ENCODE measurements around the gene NARS2. TPM values are rescaled to one million over a fixed set of nuclear protein-coding genes. Genes with fewer than 3 reads are reported as not detected.

NARS2 gene
- total RNA-seq (2021): 40.2 and 46.7 TPM in 2 replicates
- Bru-seq, nascent RNA: percentile 88 among the genes with signal in this experiment
- BruChase-seq, experiment 1, labeled RNA remaining after a 2-hour chase: percentile 80 among the genes with signal in this experiment
- percentile 78 among the genes with signal in this experiment for BruChase-seq, experiment 2, labeled RNA remaining after a 6-hour chase
- long read RNA-seq, transcript NARS2-201 (14 exons, 2,519 nt): major isoform, 91 of 174 reads
- long read RNA-seq, partial matches to known transcripts: 12 of 174 reads
- long read RNA-seq, other reads (novel, unspliced or antisense): 71 of 174 reads

- POLR2A ChIA-PET (ENCODE audit: low non-redundant PET): no interaction called here
- H3K4me3 ChIP-seq (ENCODE audit: low read depth, low read length, poor library complexity, severe bottlenecking): peak within 1 kb of the TSS; percentile 64
- no peaks in the 10 kb centered on the region for H3K9me3 ChIP-seq (ENCODE audit: low read depth, low read length, poor library complexity, severe bottlenecking)
- no peaks in the 10 kb centered on the region for H3K27me3 ChIP-seq (replicated peaks; ENCODE audit: insufficient read depth, low read depth, low read length, poor library complexity)
- H3K27ac ChIP-seq (ENCODE audit: low read depth, low read length, poor library complexity, severe bottlenecking): peak within 1 kb of the TSS; percentile 87
- BruUV-seq (replicated peaks): TSS peak; percentile 66
- CTCF ChIA-PET: interaction anchor here (3.0 kb wide), 1 partner anchor 10 kb away, joined by 20 read pairs; no protein-coding TSS in a partner anchor
- peak; percentile 99 for DNase-seq (ENCODE audit: low spot score)
- H3K4me1 ChIP-seq (ENCODE audit: insufficient read depth, low read length, poor library complexity, severe bottlenecking): peaks cover 15% of the 10 kb centered on the region
- TF ChIP-seq, protein P1, sequence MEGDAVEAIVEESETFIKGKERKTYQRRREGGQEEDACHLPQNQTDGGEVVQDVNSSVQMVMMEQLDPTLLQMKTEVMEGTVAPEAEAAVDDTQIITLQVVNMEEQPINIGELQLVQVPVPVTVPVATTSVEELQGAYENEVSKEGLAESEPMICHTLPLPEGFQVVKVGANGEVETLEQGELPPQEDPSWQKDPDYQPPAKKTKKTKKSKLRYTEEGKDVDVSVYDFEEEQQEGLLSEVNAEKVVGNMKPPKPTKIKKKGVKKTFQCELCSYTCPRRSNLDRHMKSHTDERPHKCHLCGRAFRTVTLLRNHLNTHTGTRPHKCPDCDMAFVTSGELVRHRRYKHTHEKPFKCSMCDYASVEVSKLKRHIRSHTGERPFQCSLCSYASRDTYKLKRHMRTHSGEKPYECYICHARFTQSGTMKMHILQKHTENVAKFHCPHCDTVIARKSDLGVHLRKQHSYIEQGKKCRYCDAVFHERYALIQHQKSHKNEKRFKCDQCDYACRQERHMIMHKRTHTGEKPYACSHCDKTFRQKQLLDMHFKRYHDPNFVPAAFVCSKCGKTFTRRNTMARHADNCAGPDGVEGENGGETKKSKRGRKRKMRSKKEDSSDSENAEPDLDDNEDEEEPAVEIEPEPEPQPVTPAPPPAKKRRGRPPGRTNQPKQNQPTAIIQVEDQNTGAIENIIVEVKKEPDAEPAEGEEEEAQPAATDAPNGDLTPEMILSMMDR (conservative IDR thresholded peaks at IDR 0.05; ENCODE audit: low read depth, low read length): no peak
- no peak for TF ChIP-seq EZH2 (IDR thresholded peaks at IDR 0.05; ENCODE audit: borderline replicate concordance, low read depth, low read length, poor library complexity, severe bottlenecking)
- intact Hi-C loops (cut with micrococcal nuclease; ENCODE audit: unreplicated experiment): no loop called here
- H3K36me3 ChIP-seq (ENCODE audit: insufficient read depth, low read length, poor library complexity, severe bottlenecking): peaks cover 13% of the 10 kb centered on the region
These were observed at the start of gene NARS2 for GRCh38 chr11:78574386-78575381. NARS2 (minus strand) TSS chr11:78574864; CDS start chr11:78574488, 376 bp downstream.

GRCh38 chr11:78622666-78623065 lies 48.0 kb upstream of the NARS2 start:
- no peaks in the 10 kb centered on the region for H3K4me1 ChIP-seq (ENCODE audit: insufficient read depth, low read length, poor library complexity, severe bottlenecking)
- no peak for TF ChIP-seq EZH2 (IDR thresholded peaks at IDR 0.05; ENCODE audit: borderline replicate concordance, low read depth, low read length, poor library complexity, severe bottlenecking)
- TF ChIP-seq, protein P1 (conservative IDR thresholded peaks at IDR 0.05; ENCODE audit: low read depth, low read length): no peak
- ChIA-PET POLR2A (ENCODE audit: low non-redundant PET) (no interaction called here), CTCF (no interaction called here)
- H3K27ac ChIP-seq (ENCODE audit: low read depth, low read length, poor library complexity, severe bottlenecking): no peak overlapping the region
- intact Hi-C loops (cut with micrococcal nuclease; ENCODE audit: unreplicated experiment): no loop called here
- no peak overlapping the region for H3K4me3 ChIP-seq (ENCODE audit: low read depth, low read length, poor library complexity, severe bottlenecking)
- H3K27me3 ChIP-seq (replicated peaks; ENCODE audit: insufficient read depth, low read depth, low read length, poor library complexity): no peaks in the 10 kb centered on the region
- DNase-seq (ENCODE audit: low spot score): no peak
- peaks cover 4% of the 10 kb centered on the region for H3K9me3 ChIP-seq (ENCODE audit: low read depth, low read length, poor library complexity, severe bottlenecking)
- H3K36me3 ChIP-seq (ENCODE audit: insufficient read depth, low read length, poor library complexity, severe bottlenecking): no peaks in the 10 kb centered on the region
- BruUV-seq (replicated peaks): no TSS peak

DNA sequence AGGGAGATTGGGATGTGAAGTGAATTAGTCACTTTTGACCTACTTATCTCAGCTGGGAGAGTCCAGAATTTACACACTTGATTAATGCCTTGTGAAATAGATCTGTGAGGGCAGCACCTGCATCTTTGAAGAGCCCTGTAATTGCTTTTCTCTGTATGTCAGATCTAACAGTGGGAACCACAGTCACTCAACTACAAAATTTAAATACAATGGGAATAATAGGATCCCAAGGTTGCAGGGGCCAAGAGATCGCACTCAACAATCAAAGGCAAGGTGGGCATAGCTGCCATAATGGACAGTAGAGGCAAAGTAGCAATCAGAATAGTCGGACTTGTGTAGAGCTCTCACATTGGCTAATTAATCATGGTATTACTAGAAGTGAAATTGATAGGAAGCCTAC lies 45.5 kb upstream of the NARS2 start:
- H3K4me3 ChIP-seq (ENCODE audit: low read depth, low read length, poor library complexity, severe bottlenecking): no peak overlapping the region
- TF ChIP-seq, protein P1 (conservative IDR thresholded peaks at IDR 0.05; ENCODE audit: low read depth, low read length): no peak
- TF ChIP-seq EZH2 (IDR thresholded peaks at IDR 0.05; ENCODE audit: borderline replicate concordance, low read depth, low read length, poor library complexity, severe bottlenecking): no peak
- no peaks in the 10 kb centered on the region for H3K27me3 ChIP-seq (replicated peaks; ENCODE audit: insufficient read depth, low read depth, low read length, poor library complexity)
- intact Hi-C loops (cut with micrococcal nuclease; ENCODE audit: unreplicated experiment): no loop called here
- no peak for DNase-seq (ENCODE audit: low spot score)
- H3K27ac ChIP-seq (ENCODE audit: low read depth, low read length, poor library complexity, severe bottlenecking): no peak overlapping the region
- no TSS peak for BruUV-seq (replicated peaks)
- ChIA-PET CTCF (no interaction called here), POLR2A (ENCODE audit: low non-redundant PET) (no interaction called here)
- peaks cover 4% of the 10 kb centered on the region for H3K9me3 ChIP-seq (ENCODE audit: low read depth, low read length, poor library complexity, severe bottlenecking)
- H3K36me3 ChIP-seq (ENCODE audit: insufficient read depth, low read length, poor library complexity, severe bottlenecking): no peaks in the 10 kb centered on the region
- H3K4me1 ChIP-seq (ENCODE audit: insufficient read depth, low read length, poor library complexity, severe bottlenecking): no peaks in the 10 kb centered on the region
